Gastrocnemius medialis (tissue), 4 donors: ENCODE measurements around the gene SLC25A21.

ENCODE experiments used
- CTCF ChIP-seq, 5 experiments: fragments of 450-650 bp in 3 of 5; fragments of 200-600 bp in 2 of 5; sonication (generic) in 2 of 5; IDR thresholded peaks in 4 of 5; conservative IDR thresholded peaks in 1 of 5; 1 replicate in 4 of 5; 2 replicates in 1 of 5; pipeline ENCODE4 v1.5.1; 2016 to 2019; ENCODE audit warnings: antibody characterized with exemption in 5 of 5, mild to moderate bottlenecking in 3 of 5, moderate library complexity in 3 of 5
- POLR2A ChIP-seq, 2 donors: fragments of 450-650 bp; IDR thresholded peaks; one replicate each; pipeline ENCODE4 v1.6.1; 2017; ENCODE audit warnings: antibody characterized with exemption in 2 of 2, mild to moderate bottlenecking in 2 of 2, moderate library complexity in 2 of 2

DNA sequence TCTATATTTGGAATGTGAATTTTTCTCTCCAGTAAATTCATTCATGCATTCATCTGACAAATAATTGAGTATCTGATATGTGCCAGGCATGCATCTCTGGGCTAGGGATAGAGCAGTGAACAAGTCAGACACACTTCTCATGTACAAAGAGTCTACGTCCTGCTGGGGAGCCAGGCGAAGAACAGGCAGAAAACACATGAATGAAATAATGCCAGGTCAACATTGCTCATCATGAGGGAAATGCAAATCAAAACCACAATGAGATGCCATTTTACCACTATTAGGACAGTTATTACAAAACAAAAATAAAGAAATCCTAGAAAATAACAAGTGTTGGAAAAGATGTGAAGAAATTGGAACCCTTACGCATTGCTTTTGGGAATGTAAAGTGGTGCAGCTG, 420.5 kb downstream of the SLC25A21 start:
- TF ChIP-seq CTCF (IDR thresholded peaks at IDR 0.05 in 4 of 5, conservative IDR thresholded peaks at IDR 0.05 in 1 of 5) (no peak), POLR2A (IDR thresholded peaks at IDR 0.05) (no peak)
